Endothelial cell of umbilical vein (primary cell): ENCODE results near the gene MRPL47. TPM values are rescaled to one million over a fixed set of nuclear protein-coding genes. Genes with fewer than 3 reads are reported as not detected.

Source experiments
- BruUV-seq: library from RNA; stranded (reverse); fragments of 400-500 nt; replicated peaks from 2 replicates; lab custom pipeline; 2021; lab: Mats Ljungman, UMichigan
- CTCF ChIA-PET: fragments of 300-600, 350-600 bp; sonication (Branson Sonifier 250); formaldehyde crosslinking; loops from one replicate; lab custom pipeline; 2021; ENCODE audit warnings: antibody characterized with exemption, inconsistent platforms; lab: Charles Lee
- POLR2A ChIA-PET: fragments of 300-600, 350-600 bp; sonication (Branson Sonifier 250); formaldehyde crosslinking; loops from one replicate; lab custom pipeline; 2021; ENCODE audit warnings: antibody characterized with exemption, inconsistent platforms; lab: Charles Lee
- DNase-seq: peaks from one replicate; pipeline ENCODE4 v3.0.0-alpha.2; 2011; ENCODE audit warnings: low read depth, low spot score
- FAIRE-seq: peaks from 2 replicates; lab custom pipeline; 2011; peaks lifted over from hg19 to GRCh38; lab: Jason Lieb, UNC
- H2AFZ ChIP-seq: 2 replicates; pipeline ENCODE4 v1.6.0; 2012; ENCODE audit warnings: low read depth, low read length, control low read depth, inconsistent platforms
- H3K27ac ChIP-seq: 2 replicates; pipeline ENCODE4 v1.5.1; 2011; ENCODE audit warnings: low read depth, mild to moderate bottlenecking, control low read depth, low read length, moderate library complexity; ENCODE audit not compliant: insufficient read depth
- H3K27me3 ChIP-seq, 2 experiments: 2 replicates each; pipeline versions ENCODE4 v1.6.0 to v1.6.1; 2011; ENCODE audit warnings: low read length in 2 of 2, mixed read lengths in 1 of 2; ENCODE audit not compliant: control insufficient read depth in 2 of 2, insufficient read depth in 2 of 2
- H3K36me3 ChIP-seq, 2 experiments: 2 replicates in 1 of 2; 3 replicates in 1 of 2; pipeline ENCODE4 v1.5.1; 2011; ENCODE audit warnings: low read length in 2 of 2, mild to moderate bottlenecking in 1 of 2, moderate library complexity in 1 of 2; ENCODE audit not compliant: control insufficient read depth in 2 of 2, insufficient read depth in 2 of 2; ENCODE audit errors: extremely low read depth in 1 of 2
- H3K4me1 ChIP-seq: 3 replicates; pipeline ENCODE4 v1.5.1; 2011; ENCODE audit warnings: mild to moderate bottlenecking, low read length; ENCODE audit not compliant: control insufficient read depth, insufficient read depth; ENCODE audit errors: extremely low read depth
- H3K4me2 ChIP-seq: 2 replicates; pipeline ENCODE4 v1.6.1; 2011; ENCODE audit warnings: low read length, control low read depth, mixed read lengths; ENCODE audit not compliant: insufficient read depth
- H3K4me3 ChIP-seq, 3 experiments: fragments of 200-600 bp in 1 of 3; sonication (generic), shearing (Covaris generic) in 1 of 3; replicated peaks in 1 of 3; 2 replicates each; pipeline ENCODE4 v1.5.1; 2011 to 2016; ENCODE audit warnings: control low read depth in 3 of 3, low read length in 3 of 3, mild to moderate bottlenecking in 2 of 3, inconsistent platforms in 1 of 3, low read depth in 1 of 3, moderate library complexity in 1 of 3; ENCODE audit not compliant: insufficient read depth in 1 of 3
- H3K79me2 ChIP-seq: 2 replicates; pipeline ENCODE4 v1.6.0; 2012; ENCODE audit warnings: low read length, inconsistent platforms; ENCODE audit not compliant: control insufficient read depth, insufficient read depth
- H3K9ac ChIP-seq: replicated peaks from 2 replicates; pipeline ENCODE3; 2011; ENCODE audit warnings: low read length, control low read depth; ENCODE audit not compliant: insufficient read depth; ENCODE audit errors: extremely low read depth
- H3K9me1 ChIP-seq: replicated peaks from 3 replicates; pipeline ENCODE4 v1.6.0; 2011; ENCODE audit warnings: mild to moderate bottlenecking, low read length; ENCODE audit not compliant: control insufficient read depth, insufficient read depth; ENCODE audit errors: extremely low read depth
- H3K9me3 ChIP-seq: replicated peaks from 2 replicates; pipeline ENCODE4 v1.5.1; 2012; ENCODE audit warnings: low read length, inconsistent platforms; ENCODE audit not compliant: control insufficient read depth, insufficient read depth
- H4K20me1 ChIP-seq: replicated peaks from 2 replicates; pipeline ENCODE3; 2011; ENCODE audit warnings: mild to moderate bottlenecking, low read length; ENCODE audit not compliant: control insufficient read depth, insufficient read depth; ENCODE audit errors: extremely low read depth
- CTCF ChIP-seq, 2 donors: IDR thresholded peaks; 1 replicate in 1 of 2; 2 replicates in 1 of 2; pipeline ENCODE4 v1.5.1; 2011; ENCODE audit warnings: low read length in 2 of 2, mild to moderate bottlenecking in 2 of 2, moderate library complexity in 2 of 2, control low read depth in 1 of 2, inconsistent platforms in 1 of 2, low read depth in 1 of 2; ENCODE audit not compliant: insufficient read depth in 1 of 2; ENCODE audit errors: extremely low read depth in 1 of 2
- EZH2 ChIP-seq: IDR thresholded peaks from 2 replicates; pipeline ENCODE4 v1.6.1; 2012; ENCODE audit warnings: borderline replicate concordance, low read depth, mild to moderate bottlenecking, moderate library complexity, low read length, inconsistent platforms; ENCODE audit not compliant: severe bottlenecking
- FOS ChIP-seq: IDR thresholded peaks from 2 replicates; pipeline ENCODE4 v1.6.1; 2011; ENCODE audit warnings: mild to moderate bottlenecking, low read length, moderate library complexity, borderline replicate concordance; ENCODE audit not compliant: insufficient read depth
- GATA2 ChIP-seq: IDR thresholded peaks from 2 replicates; pipeline ENCODE4 v1.7.0; 2011; ENCODE audit warnings: low read depth, mild to moderate bottlenecking, moderate library complexity, mixed read lengths, low read length; ENCODE audit not compliant: insufficient read length, insufficient read depth
- JUN ChIP-seq: IDR thresholded peaks from 2 replicates; pipeline ENCODE4 v1.6.1; 2011; ENCODE audit warnings: borderline replicate concordance, low read depth; ENCODE audit not compliant: insufficient read length, insufficient read depth
- MAX ChIP-seq: IDR thresholded peaks from 2 replicates; pipeline ENCODE4 v1.6.1; 2011; ENCODE audit not compliant: insufficient read depth, insufficient read length
- MYC ChIP-seq: IDR thresholded peaks from one replicate; pipeline ENCODE4 v1.6.1; 2011; ENCODE audit warnings: mild to moderate bottlenecking, low read depth, low read length
- POLR2A ChIP-seq: IDR thresholded peaks from 2 replicates; pipeline ENCODE4 v1.6.1; 2012; ENCODE audit warnings: low read depth, mild to moderate bottlenecking, control low read depth, low read length
- POLR2AphosphoS5 ChIP-seq: IDR thresholded peaks from 2 replicates; pipeline ENCODE4 v1.6.1; 2012; ENCODE audit warnings: low read depth, mild to moderate bottlenecking, control low read depth, low read length, moderate library complexity; ENCODE audit not compliant: insufficient read depth
- dilution Hi-C: fragments of 300-500 bp; cut with MboI; formaldehyde crosslinking; loops from one replicate; pipeline ENCODE4 v1.15.0; 2019; ENCODE audit warnings: low sequenced_read_pairs; ENCODE audit not compliant: extremely low pct_ligation_motif_present
- intact Hi-C: fragments of 100-400 bp; cut with micrococcal nuclease; formaldehyde crosslinking; loops from one replicate; pipeline ENCODE4 v1.10.0; 2022
- polyA plus RNA-seq, 4 experiments: library from polyadenylated mRNA; depleted of rRNA in 3 of 4; stranded (reverse) in 3 of 4; unstranded in 1 of 4; fragments of >200 nt; gene quantifications; 2 replicates each; pipeline versions ENCODE4 v1.2.1 to v1.2.3, GENCODE V29; 2011 to 2012; ENCODE audit warnings: missing spikeins in 1 of 4
- total RNA-seq: library from RNA; stranded (reverse); gene quantifications from 2 replicates; pipeline ENCODE4 v1.2.3, GENCODE V29; 2021

MRPL47 gene
- total and polyA plus RNA-seq, 2 donors (not counting 3 experiments of a cell fraction or from before 2014, with no cell fraction given), result 20.3 to 47.0 TPM

GRCh38 chr3:179608931-179609720 lies 4.7 kb upstream of the MRPL47 start:
- H3K27me3 ChIP-seq, result no peaks in the 10 kb centered on the region
- H2AFZ ChIP-seq, result no peak overlapping the region
- POLR2A ChIA-PET, result no interaction called here
- DNase-seq (no peak), FAIRE-seq (no peak)
- TF ChIP-seq MAX (no peak), MYC (no peak), CTCF (IDR thresholded peaks at IDR 0.05; ENCODE audit: extremely low read depth in 1 of 2, insufficient read depth in 1 of 2, low read depth in 1 of 2, low read length in 2 of 2) (no peak), EZH2 (no peak), FOS (no peak), GATA2 (no peak), JUN (no peak), POLR2A (no peak), POLR2AphosphoS5 (no peak)
- no peaks in the 10 kb centered on the region for H4K20me1 ChIP-seq
- H3K36me3 ChIP-seq, result no peaks in the 10 kb centered on the region
- H3K79me2 ChIP-seq, result peaks cover 17% of the 10 kb centered on the region
- H3K4me2 ChIP-seq, result no peak overlapping the region
- H3K27ac ChIP-seq, result no peak overlapping the region
- no peaks in the 10 kb centered on the region for H3K9me1 ChIP-seq
- no peak overlapping the region for H3K9ac ChIP-seq
- no peak overlapping the region for H3K4me3 ChIP-seq
- no TSS peak for BruUV-seq
- dilution Hi-C loops, result no loop called here
- intact Hi-C loops, result loop anchor here (10.0 kb wide), 1 partner anchor 996 kb away; the partner anchor contains the start of gene TTC14
- CTCF ChIA-PET, result no interaction called here
- peaks cover 20% of the 10 kb centered on the region for H3K4me1 ChIP-seq
- H3K9me3 ChIP-seq, result no peaks in the 10 kb centered on the region
